Activated B cell treated with CpG ODN at 0.5 μM for 24 hours (primary cell): Measurements from ENCODE around the gene MRPS17. TPM values are rescaled to one million over a fixed set of nuclear protein-coding genes. Genes with fewer than 3 reads are reported as not detected.
"Not testable (repeated sequence)": the region's sequence is repeated elsewhere in the genome, so short reads cannot be mapped to it uniquely, and the experiment has no call there.

Experiments
- ATAC-seq: fragments of 200-7000 bp; cut with Tn5 transposase; one replicate; pipeline ENCODE4 v1.10.0; 2021; ENCODE audit warnings: low read depth, mild to moderate bottlenecking, moderate library complexity
- CTCF ChIA-PET: fragments of 350-600 bp; sonication (Branson Sonifier 250); formaldehyde crosslinking; loops from one replicate; lab custom pipeline; 2021; ENCODE audit warnings: antibody characterized with exemption; lab: Charles Lee
- POLR2A ChIA-PET: fragments of 350-600 bp; sonication (Branson Sonifier 250); formaldehyde crosslinking; loops from one replicate; lab custom pipeline; 2021; ENCODE audit warnings: antibody characterized with exemption; lab: Charles Lee
- DNase-seq: peaks from one replicate; pipeline ENCODE4 v3.0.0; 2022
- H3K27ac Mint-ChIP-seq: one replicate; pipeline ENCODE4 v1.8.0; 2020; ENCODE audit warnings: mixed read lengths
- H3K27me3 Mint-ChIP-seq: one replicate; pipeline ENCODE4 v1.8.0; 2021; ENCODE audit warnings: mixed read lengths
- H3K36me3 Mint-ChIP-seq: one replicate; pipeline ENCODE4 v1.8.0; 2021; ENCODE audit warnings: low read depth, mixed read lengths
- H3K4me1 Mint-ChIP-seq: one replicate; pipeline ENCODE4 v1.8.0; 2021; ENCODE audit warnings: mixed read lengths
- H3K4me3 Mint-ChIP-seq: one replicate; pipeline ENCODE4 v1.8.0; 2020; ENCODE audit warnings: mild to moderate bottlenecking, mixed read lengths
- H3K9me3 Mint-ChIP-seq: one replicate; pipeline ENCODE4 v1.8.0; 2020; ENCODE audit warnings: mixed read lengths
- intact Hi-C: fragments of 100-400 bp; cut with micrococcal nuclease; formaldehyde crosslinking; loops from one replicate; pipeline ENCODE4 v1.15.1; 2024
- total RNA-seq: library from RNA; stranded (reverse); gene quantifications from 2 replicates; pipeline ENCODE4 v1.2.3, GENCODE V29; 2022
- TF ChIP-seq, protein P1 (sequence below): fragments of 200-600 bp; IDR thresholded peaks from one replicate; pipeline ENCODE4 v1.8.0; 2022; ENCODE audit warnings: antibody characterized with exemption, mild to moderate bottlenecking

MRPS17 gene
- total RNA-seq, 1 donor from 2014 or later = 16.9 TPM

DNA sequence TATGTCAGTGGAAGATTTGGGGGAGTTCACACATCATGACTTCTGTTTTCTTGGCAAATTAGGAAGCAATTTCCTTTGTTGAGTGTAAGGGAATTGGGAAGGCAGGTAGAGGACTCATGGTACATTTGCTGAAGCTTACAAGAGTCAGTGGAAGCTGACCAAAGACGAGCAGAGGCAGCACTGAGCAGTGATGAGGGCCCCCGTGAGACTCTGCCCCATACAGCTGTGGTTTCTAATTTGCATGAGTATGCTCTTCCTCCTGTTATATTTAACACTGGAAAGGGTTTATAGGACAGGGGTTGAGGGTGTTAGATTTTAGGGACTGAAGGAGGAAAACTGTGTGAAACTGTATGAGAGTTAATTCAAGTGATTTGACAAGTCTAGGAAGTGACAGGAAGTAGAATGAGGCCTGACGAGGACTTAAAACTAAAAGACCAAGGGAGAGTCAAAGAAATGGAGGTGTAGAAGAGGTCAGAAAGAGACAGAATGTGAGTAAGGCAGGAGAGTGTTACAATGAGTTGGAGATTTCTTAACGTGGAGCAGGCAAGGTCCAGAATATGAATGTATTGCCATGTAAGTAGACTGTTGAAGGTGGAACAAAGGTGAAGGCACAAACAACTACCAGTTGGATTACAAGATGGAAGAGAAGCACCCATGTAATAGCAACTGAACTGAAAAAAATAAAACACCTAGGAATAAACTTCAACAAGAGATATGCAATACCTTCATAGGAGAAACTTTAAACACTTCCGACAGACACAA lies 23.5 kb upstream of the MRPS17 start:
- intact Hi-C loops = no loop called here
- ATAC-seq (no peak), DNase-seq (no peak)
- ChIA-PET CTCF (no interaction called here), POLR2A (interaction anchor here (0.6 kb wide), 1 partner anchor 31 kb away, joined by 5 read pairs; no protein-coding TSS in a partner anchor)
- no peaks in the 10 kb centered on the region for H3K36me3 Mint-ChIP-seq
- no peaks in the 10 kb centered on the region for H3K9me3 Mint-ChIP-seq
- no peaks in the 10 kb centered on the region for H3K27me3 Mint-ChIP-seq
- no peak overlapping the region for H3K4me3 Mint-ChIP-seq
- H3K27ac Mint-ChIP-seq = no peak overlapping the region
- TF ChIP-seq, protein P1, sequence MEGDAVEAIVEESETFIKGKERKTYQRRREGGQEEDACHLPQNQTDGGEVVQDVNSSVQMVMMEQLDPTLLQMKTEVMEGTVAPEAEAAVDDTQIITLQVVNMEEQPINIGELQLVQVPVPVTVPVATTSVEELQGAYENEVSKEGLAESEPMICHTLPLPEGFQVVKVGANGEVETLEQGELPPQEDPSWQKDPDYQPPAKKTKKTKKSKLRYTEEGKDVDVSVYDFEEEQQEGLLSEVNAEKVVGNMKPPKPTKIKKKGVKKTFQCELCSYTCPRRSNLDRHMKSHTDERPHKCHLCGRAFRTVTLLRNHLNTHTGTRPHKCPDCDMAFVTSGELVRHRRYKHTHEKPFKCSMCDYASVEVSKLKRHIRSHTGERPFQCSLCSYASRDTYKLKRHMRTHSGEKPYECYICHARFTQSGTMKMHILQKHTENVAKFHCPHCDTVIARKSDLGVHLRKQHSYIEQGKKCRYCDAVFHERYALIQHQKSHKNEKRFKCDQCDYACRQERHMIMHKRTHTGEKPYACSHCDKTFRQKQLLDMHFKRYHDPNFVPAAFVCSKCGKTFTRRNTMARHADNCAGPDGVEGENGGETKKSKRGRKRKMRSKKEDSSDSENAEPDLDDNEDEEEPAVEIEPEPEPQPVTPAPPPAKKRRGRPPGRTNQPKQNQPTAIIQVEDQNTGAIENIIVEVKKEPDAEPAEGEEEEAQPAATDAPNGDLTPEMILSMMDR = no peak
- H3K4me1 Mint-ChIP-seq = peaks cover 7% of the 10 kb centered on the region

DNA sequence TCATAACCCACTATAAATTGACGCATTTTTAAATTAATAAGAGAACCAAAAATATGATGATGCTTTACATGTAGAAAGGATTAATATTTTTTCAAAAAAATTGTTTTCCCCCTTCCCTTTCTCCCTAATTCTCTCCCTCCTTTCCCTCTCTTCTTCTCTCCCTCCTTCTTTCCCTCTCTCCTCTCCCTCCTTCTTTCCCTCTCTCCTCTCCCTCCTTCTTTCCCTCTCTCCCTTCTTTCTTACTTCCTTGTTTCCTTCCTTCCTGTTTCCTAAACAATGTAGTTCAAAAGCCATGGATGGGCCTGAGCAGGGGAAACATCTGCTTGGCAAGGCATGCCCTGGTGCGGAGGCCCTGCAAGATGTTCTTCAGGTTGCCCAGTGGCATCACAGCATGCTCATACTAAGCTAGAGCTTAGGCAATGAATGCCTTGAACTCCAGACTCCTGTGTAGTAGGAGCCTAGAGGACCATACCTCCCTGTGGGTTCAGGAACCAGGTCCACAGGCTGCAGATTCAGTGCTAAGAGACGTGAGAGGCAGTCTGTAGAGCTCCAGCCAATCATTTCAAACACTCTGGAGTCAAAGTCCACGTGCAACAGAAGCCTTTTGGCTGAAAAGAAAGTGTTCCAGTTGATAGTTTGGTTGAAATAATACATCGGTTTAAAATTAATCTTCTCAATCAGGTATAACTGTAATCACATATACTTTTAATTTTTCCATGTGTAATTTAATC lies 20.1 kb upstream of the MRPS17 start:
- intact Hi-C loops = no loop called here
- ATAC-seq (no peak), DNase-seq (no peak)
- no peak overlapping the region for H3K27ac Mint-ChIP-seq
- no peaks in the 10 kb centered on the region for H3K36me3 Mint-ChIP-seq
- TF ChIP-seq, protein P1 = no peak
- ChIA-PET CTCF (no interaction called here), POLR2A (no interaction called here)
- no peaks in the 10 kb centered on the region for H3K27me3 Mint-ChIP-seq
- peaks cover 7% of the 10 kb centered on the region for H3K4me1 Mint-ChIP-seq
- H3K4me3 Mint-ChIP-seq = no peak overlapping the region
- H3K9me3 Mint-ChIP-seq = no peaks in the 10 kb centered on the region

DNA sequence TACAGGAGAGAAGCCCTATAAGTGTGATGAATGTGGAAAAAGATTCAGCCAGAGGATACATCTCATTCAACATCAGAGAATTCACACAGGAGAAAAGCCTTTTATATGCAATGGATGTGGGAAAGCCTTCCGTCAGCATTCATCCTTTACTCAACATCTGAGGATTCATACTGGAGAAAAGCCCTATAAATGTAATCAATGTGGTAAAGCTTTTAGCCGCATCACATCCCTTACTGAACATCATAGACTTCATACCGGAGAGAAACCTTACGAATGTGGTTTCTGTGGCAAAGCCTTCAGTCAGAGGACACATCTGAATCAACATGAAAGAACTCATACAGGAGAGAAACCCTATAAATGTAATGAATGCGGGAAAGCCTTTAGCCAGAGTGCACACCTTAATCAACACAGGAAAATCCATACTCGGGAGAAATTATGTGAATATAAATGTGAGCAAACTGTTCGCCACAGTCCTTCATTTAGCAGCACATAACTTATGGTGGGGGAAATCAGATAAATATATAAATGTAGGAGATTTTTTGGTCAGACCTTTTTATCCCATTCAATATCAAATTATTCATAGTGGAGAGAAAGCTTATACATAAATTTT lies 12.1 kb upstream of the MRPS17 start:
- Mint-ChIP-seq H3K4me1 (no peaks in the 10 kb centered on the region), H3K9me3 (peaks cover 21% of the 10 kb centered on the region), H3K27ac (no peak overlapping the region), H3K36me3 (peaks cover 14% of the 10 kb centered on the region), H3K27me3 (no peaks in the 10 kb centered on the region), H3K4me3 (no peak overlapping the region)
- POLR2A ChIA-PET = no interaction called here
- DNase-seq (no peak), ATAC-seq (no peak)
- TF ChIP-seq, protein P1 = no peak
- intact Hi-C loops = no loop called here
- CTCF ChIA-PET = no interaction called here

DNA sequence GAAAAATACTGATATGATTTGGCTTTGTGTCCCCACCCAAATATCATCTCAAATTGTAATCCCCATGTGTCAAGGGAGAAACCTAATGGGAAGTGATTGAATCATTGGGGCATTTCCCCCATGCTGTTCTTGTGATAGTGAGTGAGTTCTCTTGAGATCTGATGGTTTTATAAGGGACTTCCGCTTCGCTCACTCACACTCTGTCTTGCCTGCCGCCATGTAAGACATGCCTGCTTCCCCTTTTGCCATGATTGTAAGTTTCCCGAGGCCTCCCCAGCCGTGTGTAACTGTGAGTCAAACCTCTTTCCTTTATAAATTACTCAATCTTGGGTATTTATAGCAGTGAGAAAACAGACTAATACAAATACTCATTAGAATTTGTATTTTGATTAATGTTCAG lies 5.1 kb upstream of the MRPS17 start:
- DNase-seq (no peak), ATAC-seq (no peak)
- intact Hi-C loops = no loop called here
- ChIA-PET CTCF (no interaction called here), POLR2A (no interaction called here)
- TF ChIP-seq, protein P1 = no peak
- peaks cover 2% of the 10 kb centered on the region for H3K27me3 Mint-ChIP-seq
- H3K36me3 Mint-ChIP-seq = peaks cover under 1% of the 10 kb centered on the region
- peaks cover 5% of the 10 kb centered on the region for H3K9me3 Mint-ChIP-seq
- H3K27ac Mint-ChIP-seq = no peak overlapping the region
- peaks cover under 1% of the 10 kb centered on the region for H3K4me1 Mint-ChIP-seq
- no peak overlapping the region for H3K4me3 Mint-ChIP-seq

DNA sequence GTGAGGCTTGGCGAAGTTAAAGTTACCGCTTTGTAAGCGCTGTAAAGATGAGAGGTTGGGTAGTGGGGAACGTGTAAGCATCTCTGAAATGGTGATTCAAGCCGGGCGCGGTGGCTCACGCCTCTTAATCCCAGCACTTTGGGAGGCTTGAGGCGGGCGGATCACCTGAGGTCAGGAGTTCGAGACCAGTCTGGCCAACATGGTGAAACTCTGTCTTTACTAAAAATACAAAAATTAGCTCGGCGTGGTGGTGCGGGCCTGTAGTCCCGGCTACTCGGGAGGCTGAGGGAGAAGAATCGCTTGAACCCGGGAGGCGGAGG lies 635 bp downstream of the MRPS17 start:
- CTCF ChIA-PET = not testable (repeated sequence)

More for the DNA sequence above, 635 bp downstream of the MRPS17 start:
- intact Hi-C loops = loop anchor here (5.0 kb wide), 3 partner anchors 80 to 1195 kb away; partner anchors contain the start of genes CCT6A, PSPH and SEC61G
- H3K27me3 Mint-ChIP-seq, ATAC-seq, DNase-seq, H3K9me3 Mint-ChIP-seq, POLR2A ChIA-PET: not testable (repeated sequence)
- Mint-ChIP-seq H3K4me3 (peak overlapping the region; percentile 98), H3K4me1 (peaks cover 18% of the 10 kb centered on the region), H3K27ac (peak overlapping the region; percentile 94), H3K36me3 (peaks cover 22% of the 10 kb centered on the region)
